NCI-H1436 treated with DMSO at 0.1 percent for 48 hours (cell line): ENCODE measurements around the gene ACHE.
"Not testable (repeated sequence)": the region's sequence is repeated elsewhere in the genome, so short reads cannot be mapped to it uniquely, and the experiment has no call there.

ENCODE experiments used
- DNase-seq: peaks from one replicate; lab custom pipeline; 2025; lab: John Stamatoyannopoulos, UW

ACHE gene

DNA sequence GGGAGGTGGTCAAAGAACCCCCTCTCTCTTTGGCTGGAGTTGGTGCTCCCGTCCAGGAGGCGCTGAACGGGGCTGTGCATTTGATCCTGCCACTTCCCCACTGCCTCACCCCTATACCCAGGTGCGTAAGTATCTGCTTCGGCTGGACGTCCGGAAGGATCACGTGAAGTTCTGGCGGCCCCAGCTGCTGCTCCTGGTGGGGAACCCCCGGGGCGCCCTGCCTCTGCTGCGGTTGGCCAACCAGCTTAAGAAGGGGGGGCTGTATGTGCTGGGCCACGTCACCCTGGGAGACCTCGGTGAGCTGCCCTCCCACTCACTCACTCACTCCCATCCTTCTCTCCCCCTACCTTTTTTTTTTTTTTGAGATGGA lies 34.1 kb downstream of the ACHE start:
- no peak for DNase-seq

GRCh38 chr7:100860702-100861615 lies 34.7 kb downstream of the ACHE start:
- no peak for DNase-seq

- no peak for DNase-seq
These were observed 35.8 kb downstream of the ACHE start for GRCh38 chr7:100859856-100860255.

DNA sequence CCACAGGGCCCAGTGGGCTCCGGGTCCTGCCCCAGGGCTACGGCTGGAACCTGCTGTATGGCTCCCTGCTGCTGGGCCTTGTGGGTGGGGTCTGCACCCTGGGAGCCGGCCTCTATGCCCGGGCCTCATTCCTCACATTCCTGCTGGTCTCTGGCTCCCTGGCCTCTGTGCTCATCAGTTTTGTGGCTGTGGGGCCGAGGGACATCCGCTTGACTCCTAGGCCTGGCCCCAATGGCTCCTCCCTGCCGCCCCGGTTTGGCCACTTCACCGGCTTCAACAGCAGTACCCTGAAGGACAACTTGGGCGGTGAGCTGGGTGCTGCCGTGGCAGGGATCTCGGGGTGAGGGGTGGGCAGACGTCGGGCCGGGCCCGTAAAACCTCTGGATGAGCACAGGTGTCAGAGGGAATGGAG lies 38.8 kb downstream of the ACHE start:
- DNase-seq = no peak

GRCh38 chr7:100855515-100855914 lies 40.2 kb downstream of the ACHE start:
- no peak for DNase-seq

DNA sequence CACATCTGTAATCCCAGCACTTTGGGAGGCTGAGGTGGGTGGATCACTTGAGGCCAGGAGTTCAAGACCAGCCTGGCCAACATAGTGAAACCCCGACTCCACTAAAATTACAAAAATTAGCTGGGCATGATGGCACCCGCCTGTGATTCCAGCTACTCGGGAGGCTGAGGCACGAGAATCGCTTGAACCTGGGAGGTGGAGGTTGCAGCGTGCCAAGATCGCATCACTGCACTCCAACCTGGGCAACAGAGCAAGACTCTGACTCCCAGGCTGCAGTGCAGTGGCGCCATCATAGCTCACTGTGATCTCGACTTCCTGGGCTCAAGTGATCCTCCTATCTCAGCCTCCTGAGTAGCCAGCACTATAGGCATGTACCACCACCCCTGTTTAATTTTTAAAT lies 40.8 kb downstream of the ACHE start:
- not testable (repeated sequence) for DNase-seq

DNA sequence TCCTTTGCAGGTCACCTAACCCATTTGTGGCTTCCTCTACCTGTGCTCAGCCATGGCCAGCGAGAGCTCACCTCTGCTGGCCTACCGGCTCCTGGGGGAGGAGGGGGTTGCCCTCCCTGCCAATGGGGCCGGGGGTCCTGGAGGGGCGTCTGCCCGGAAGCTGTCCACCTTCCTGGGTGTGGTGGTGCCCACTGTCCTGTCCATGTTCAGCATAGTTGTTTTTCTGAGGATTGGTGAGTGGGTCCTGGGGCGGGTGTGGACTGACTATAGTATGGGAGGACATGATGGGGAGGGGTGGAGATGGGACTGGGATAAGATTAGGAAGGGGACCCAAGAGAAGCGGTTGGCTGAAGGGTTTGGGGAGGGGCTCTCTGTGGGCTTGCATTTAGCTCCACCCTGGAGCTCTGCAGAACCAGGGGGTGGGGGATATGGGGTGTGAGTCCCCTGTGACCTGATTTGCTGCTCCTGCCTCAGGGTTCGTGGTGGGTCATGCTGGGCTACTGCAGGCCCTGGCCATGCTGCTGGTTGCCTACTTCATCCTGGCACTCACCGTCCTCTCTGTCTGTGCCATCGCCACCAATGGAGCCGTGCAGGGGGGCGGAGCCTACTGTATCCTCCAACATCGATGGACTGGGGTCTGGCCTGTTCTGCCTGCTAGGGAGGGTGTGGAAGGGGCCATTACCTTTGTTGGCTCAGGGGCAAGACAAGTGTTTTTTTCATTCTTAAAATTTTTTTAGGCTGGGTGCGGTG lies 41.4 kb downstream of the ACHE start:
- no peak for DNase-seq

GRCh38 chr7:100852048-100852872 lies 43.4 kb downstream of the ACHE start, which contains the start of gene SLC12A9:
TSS of gene SLC12A9 (plus strand) at chr7:100852713. CDS start at chr7:100854198, 1,485 bp downstream.
- DNase-seq = peak; percentile 15

DNA sequence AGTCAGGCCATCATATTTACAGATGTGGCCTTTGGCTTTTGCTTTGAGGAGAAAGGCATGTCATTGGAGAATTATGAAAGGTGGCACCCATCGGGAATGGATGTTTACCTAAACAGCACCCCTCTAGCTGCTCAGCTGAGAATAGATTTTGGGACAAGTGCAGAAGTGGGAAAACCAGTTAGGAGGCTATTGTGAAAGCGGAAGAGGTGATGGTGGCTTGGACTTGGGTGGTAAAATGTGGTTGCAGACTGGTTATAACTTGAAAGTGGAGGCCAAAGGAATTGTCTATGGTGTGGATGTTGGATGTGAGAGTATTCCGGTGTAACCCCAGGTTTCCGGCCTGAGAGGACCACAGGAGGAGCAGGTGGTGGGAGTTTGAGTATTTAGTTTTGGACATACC lies 48.3 kb downstream of the ACHE start:
- DNase-seq = no peak

DNA sequence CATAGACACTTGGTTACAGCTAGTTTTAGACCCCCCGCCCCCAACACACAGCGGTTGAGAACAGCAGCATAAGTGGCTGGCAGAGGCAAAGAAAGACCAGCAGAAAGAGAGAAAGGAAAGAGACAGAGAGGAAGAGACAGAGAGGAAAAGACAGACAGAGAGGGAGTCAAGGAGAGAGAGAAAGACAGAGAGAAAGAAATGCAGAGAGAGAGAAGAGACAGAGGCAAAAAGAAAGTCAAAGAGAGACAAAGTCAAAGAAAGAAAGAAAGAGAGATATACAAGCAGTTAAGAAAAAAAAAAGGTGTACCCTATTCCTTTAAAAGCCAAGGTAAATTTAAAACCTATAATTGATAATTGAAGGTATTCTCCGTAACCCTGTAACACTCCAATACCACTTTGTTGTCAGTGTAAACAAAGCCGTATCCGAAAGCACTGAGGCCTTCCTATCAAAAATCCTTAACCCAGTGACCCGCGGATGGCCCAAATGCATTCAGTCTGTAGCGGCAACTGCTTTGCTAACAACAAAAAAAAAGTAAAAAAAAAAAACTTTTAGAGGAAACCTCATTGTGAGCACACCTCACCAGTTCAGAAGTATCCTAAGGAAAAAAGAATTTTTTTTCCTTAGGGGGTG lies 55.1 kb downstream of the ACHE start:
- DNase-seq = no peak
